DOHH2 (cell line): Measurements from ENCODE around the gene SNTB2.

ENCODE experiments used
- EZH2phosphoT487 ChIP-seq: fragments of 200-600 bp; sonication (generic); IDR thresholded peaks from 2 replicates; pipeline ENCODE4 v1.6.1; 2017; ENCODE audit warnings: borderline replicate concordance, mild to moderate bottlenecking, antibody characterized with exemption, low read length, moderate library complexity, mixed read lengths
- TF ChIP-seq, protein P1 (sequence below): fragments of 200-600 bp; sonication (generic); IDR thresholded peaks from one replicate; pipeline ENCODE4 v1.5.1; 2014; ENCODE audit warnings: antibody characterized with exemption, mild to moderate bottlenecking, low read depth, low read length; ENCODE audit not compliant: poor library complexity, severe bottlenecking

DNA sequence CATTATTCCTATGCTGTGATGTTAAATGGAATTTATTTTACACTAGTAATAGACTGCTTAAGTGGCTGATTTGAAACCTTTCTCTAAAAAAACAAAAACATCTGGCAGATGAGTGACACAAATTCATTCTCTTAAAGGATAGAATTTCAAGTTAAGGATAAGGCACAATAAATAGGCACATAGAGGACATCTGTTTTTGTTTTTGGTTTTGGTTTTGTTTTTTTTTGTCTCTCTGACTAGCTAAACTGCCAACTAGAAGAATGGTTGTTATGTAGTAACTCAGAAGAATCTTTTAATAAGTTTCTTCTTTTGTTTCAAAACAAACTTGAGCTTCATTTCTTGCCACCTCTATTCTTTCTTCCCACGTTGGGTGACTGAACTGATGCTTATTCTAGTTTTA, 119.1 kb downstream of the SNTB2 start:
- TF ChIP-seq, protein P1, sequence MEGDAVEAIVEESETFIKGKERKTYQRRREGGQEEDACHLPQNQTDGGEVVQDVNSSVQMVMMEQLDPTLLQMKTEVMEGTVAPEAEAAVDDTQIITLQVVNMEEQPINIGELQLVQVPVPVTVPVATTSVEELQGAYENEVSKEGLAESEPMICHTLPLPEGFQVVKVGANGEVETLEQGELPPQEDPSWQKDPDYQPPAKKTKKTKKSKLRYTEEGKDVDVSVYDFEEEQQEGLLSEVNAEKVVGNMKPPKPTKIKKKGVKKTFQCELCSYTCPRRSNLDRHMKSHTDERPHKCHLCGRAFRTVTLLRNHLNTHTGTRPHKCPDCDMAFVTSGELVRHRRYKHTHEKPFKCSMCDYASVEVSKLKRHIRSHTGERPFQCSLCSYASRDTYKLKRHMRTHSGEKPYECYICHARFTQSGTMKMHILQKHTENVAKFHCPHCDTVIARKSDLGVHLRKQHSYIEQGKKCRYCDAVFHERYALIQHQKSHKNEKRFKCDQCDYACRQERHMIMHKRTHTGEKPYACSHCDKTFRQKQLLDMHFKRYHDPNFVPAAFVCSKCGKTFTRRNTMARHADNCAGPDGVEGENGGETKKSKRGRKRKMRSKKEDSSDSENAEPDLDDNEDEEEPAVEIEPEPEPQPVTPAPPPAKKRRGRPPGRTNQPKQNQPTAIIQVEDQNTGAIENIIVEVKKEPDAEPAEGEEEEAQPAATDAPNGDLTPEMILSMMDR: no peak
- TF ChIP-seq EZH2phosphoT487: no peak
